Neural progenitor cell (in vitro differentiated cells): Measurements from ENCODE around the gene SAMD4A. TPM values are rescaled to one million over a fixed set of nuclear protein-coding genes. Genes with fewer than 3 reads are reported as not detected.

Source experiments
- DNase-seq: peaks from one replicate; pipeline ENCODE4 v3.0.0-alpha.2; 2016; ENCODE audit warnings: low spot score
- H2AFZ ChIP-seq: fragments of 200-600 bp; sonication (generic); replicated peaks from 2 replicates; pipeline ENCODE4 v1.6.1; 2016; ENCODE audit warnings: antibody characterized with exemption
- H3F3A ChIP-seq: fragments of 200-600 bp; sonication (generic); 2 replicates; pipeline ENCODE4 v1.6.1; 2016; ENCODE audit warnings: antibody characterized with exemption, low read depth
- H3K27ac ChIP-seq: fragments of 200-600 bp; sonication (generic); 2 replicates; pipeline ENCODE4 v1.5.1; 2016; ENCODE audit warnings: mild to moderate bottlenecking
- H3K27me3 ChIP-seq: fragments of 200-600 bp; sonication (generic); 2 replicates; pipeline ENCODE4 v1.6.1; 2016; ENCODE audit warnings: mild to moderate bottlenecking, moderate library complexity
- H3K36me3 ChIP-seq: fragments of 200-600 bp; sonication (generic); 2 replicates; pipeline ENCODE4 v1.5.1; 2016
- H3K4me1 ChIP-seq: fragments of 200-600 bp; sonication (generic); 2 replicates; pipeline ENCODE4 v1.6.1; 2016; ENCODE audit warnings: mixed run types
- H3K4me2 ChIP-seq: fragments of 200-600 bp; sonication (generic); 2 replicates; pipeline ENCODE4 v1.6.1; 2016
- H3K4me3 ChIP-seq: fragments of 200-600 bp; sonication (generic); 2 replicates; pipeline ENCODE4 v1.5.1; 2016
- H3K79me2 ChIP-seq: fragments of 200-600 bp; sonication (generic); 2 replicates; pipeline ENCODE4 v1.6.1; 2016; ENCODE audit warnings: low read depth
- H3K9ac ChIP-seq: fragments of 200-600 bp; sonication (generic); 2 replicates; pipeline ENCODE4 v1.6.1; 2016
- H3K9me3 ChIP-seq: fragments of 200-600 bp; sonication (generic); 2 replicates; pipeline ENCODE4 v1.5.1; 2016; ENCODE audit warnings: low read depth
- H4K20me1 ChIP-seq: fragments of 200-600 bp; sonication (generic); 2 replicates; pipeline ENCODE4 v1.6.1; 2016; ENCODE audit warnings: low read depth
- H3K27ac Mint-ChIP-seq: 3 replicates; pipeline ENCODE4 v1.8.0; 2021; ENCODE audit warnings: mixed read lengths
- H3K27me3 Mint-ChIP-seq: 2 replicates; pipeline ENCODE4 v1.8.0; 2022; ENCODE audit warnings: low read depth, mild to moderate bottlenecking, inconsistent platforms, moderate library complexity, mixed read lengths; ENCODE audit not compliant: insufficient read depth
- H3K36me3 Mint-ChIP-seq: 3 replicates; pipeline ENCODE4 v1.8.0; 2021; ENCODE audit warnings: mixed read lengths
- H3K4me1 Mint-ChIP-seq: 3 replicates; pipeline ENCODE4 v1.8.0; 2021; ENCODE audit warnings: mixed read lengths
- H3K4me3 Mint-ChIP-seq: 3 replicates; pipeline ENCODE4 v1.8.0; 2021; ENCODE audit warnings: mild to moderate bottlenecking, moderate library complexity, mixed read lengths
- H3K9me3 Mint-ChIP-seq: 3 replicates; pipeline ENCODE4 v1.8.0; 2020; ENCODE audit warnings: mixed read lengths
- CTCF ChIP-seq: fragments of 200-600 bp; sonication (generic); IDR thresholded peaks from 2 replicates; pipeline ENCODE4 v1.5.1; 2017; ENCODE audit warnings: antibody characterized with exemption, mild to moderate bottlenecking
- EZH2 ChIP-seq: fragments of 200-600 bp; sonication (generic); IDR thresholded peaks from 2 replicates; pipeline ENCODE4 v1.6.1; 2017; ENCODE audit warnings: antibody characterized with exemption, mild to moderate bottlenecking, moderate library complexity
- EZH2phosphoT487 ChIP-seq: fragments of 200-600 bp; sonication (generic); IDR thresholded peaks from 2 replicates; pipeline ENCODE4 v1.6.1; 2017; ENCODE audit warnings: antibody characterized with exemption
- total RNA-seq: library from RNA; depleted of rRNA; stranded (reverse); fragments of >200 nt; gene quantifications from 2 replicates; pipeline ENCODE4 v1.2.3, GENCODE V29; 2015; ENCODE audit warnings: low replicate concordance

The SAMD4A gene
- total RNA-seq, 1 donor from 2014 or later = 4.3 TPM

DNA sequence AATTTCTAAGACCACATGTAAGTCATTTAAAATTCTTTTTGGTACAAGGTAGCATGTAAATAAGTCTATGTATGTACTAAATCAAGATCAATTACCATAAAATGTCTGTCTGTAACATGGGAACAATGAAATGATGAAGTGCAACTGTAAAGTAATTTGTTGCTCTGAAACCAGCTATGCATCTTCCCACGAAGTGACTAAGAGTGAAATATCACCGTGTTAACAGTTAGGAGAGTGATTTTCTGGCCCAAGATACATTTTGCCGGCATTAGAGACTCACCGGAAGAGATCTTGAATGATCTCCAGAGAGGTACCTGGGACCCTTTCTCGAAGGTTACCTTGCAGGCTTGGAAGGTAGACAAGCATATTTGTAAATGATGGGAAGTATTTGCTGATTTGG, 105.8 kb downstream of the SAMD4A start:
- no peak overlapping the region for H3K27ac ChIP-seq
- H4K20me1 ChIP-seq = no peaks in the 10 kb centered on the region
- no peak for TF ChIP-seq CTCF
- TF ChIP-seq EZH2phosphoT487 = no peak
- no peak for TF ChIP-seq EZH2
- no peaks in the 10 kb centered on the region for H3K27me3 ChIP-seq
- no peaks in the 10 kb centered on the region for H3K9me3 ChIP-seq
- Mint-ChIP-seq H3K4me3 (no peak overlapping the region), H3K27me3 (peaks cover 5% of the 10 kb centered on the region), H3K4me1 (peaks cover 75% of the 10 kb centered on the region), H3K27ac (no peak overlapping the region), H3K36me3 (peaks cover 4% of the 10 kb centered on the region), H3K9me3 (no peaks in the 10 kb centered on the region)
- H3K4me3 ChIP-seq = no peak overlapping the region
- no peaks in the 10 kb centered on the region for H3K79me2 ChIP-seq
- no peaks in the 10 kb centered on the region for H3F3A ChIP-seq
- no peaks in the 10 kb centered on the region for H3K36me3 ChIP-seq
- H2AFZ ChIP-seq = no peak overlapping the region
- no peak for DNase-seq
- H3K9ac ChIP-seq = no peak overlapping the region
- H3K4me2 ChIP-seq = no peak overlapping the region
- H3K4me1 ChIP-seq = peaks cover 31% of the 10 kb centered on the region

DNA sequence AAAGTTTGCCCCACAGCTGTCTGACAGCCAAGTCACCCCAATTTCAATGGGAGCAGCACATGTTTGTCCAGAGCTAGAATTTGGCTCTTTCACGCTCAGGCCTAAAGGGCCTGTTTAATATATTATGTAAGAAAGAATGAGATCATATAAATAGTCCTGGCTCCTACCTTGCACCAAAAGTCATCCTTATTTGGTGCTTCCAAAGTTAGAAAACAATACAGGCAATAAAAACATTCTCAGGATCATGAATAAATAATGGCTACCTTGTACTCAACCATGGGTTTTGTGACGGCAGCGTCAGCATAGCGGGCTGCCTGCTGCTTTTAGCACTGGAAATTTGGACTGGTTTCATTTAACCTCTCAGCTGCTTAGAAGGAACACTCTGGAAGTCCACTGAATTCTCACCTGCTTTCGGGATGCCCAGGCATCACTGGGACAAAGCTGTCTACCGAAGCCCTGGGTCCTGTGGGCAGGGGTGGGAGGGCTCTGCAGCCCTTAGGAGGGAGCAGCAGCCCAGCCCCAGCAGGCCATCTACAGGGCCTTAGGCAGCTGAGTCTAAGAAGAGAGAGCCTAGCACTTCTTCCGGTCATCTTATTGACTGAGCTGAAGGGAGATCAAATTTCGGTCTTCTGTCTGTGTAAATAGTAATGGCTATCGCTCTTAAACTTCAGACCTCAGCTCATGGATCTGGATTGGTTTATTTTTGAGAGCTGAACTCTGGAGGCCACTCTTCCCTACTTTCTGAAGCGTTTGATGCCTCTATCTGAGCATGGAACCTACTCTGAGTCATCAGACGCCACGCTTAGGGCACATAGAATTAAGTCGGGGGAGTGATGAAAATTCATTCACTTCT, 106.5 kb downstream of the SAMD4A start:
- no peaks in the 10 kb centered on the region for H3K79me2 ChIP-seq
- H4K20me1 ChIP-seq = no peaks in the 10 kb centered on the region
- H3K4me2 ChIP-seq = no peak overlapping the region
- H3K4me1 Mint-ChIP-seq = peaks cover 77% of the 10 kb centered on the region
- no peak for DNase-seq
- no peaks in the 10 kb centered on the region for H3F3A ChIP-seq
- H3K27me3 ChIP-seq = no peaks in the 10 kb centered on the region
- no peaks in the 10 kb centered on the region for H3K36me3 Mint-ChIP-seq
- no peaks in the 10 kb centered on the region for H3K9me3 ChIP-seq
- no peak overlapping the region for H3K9ac ChIP-seq
- H3K4me3 ChIP-seq = no peak overlapping the region
- H3K9me3 Mint-ChIP-seq = no peaks in the 10 kb centered on the region
- TF ChIP-seq EZH2 (no peak), EZH2phosphoT487 (no peak), CTCF (no peak)
- H3K27ac ChIP-seq = no peak overlapping the region
- peak overlapping the region; percentile 11 for H3K4me3 Mint-ChIP-seq
- no peak overlapping the region for H2AFZ ChIP-seq
- H3K36me3 ChIP-seq = no peaks in the 10 kb centered on the region
- peaks cover 5% of the 10 kb centered on the region for H3K27me3 Mint-ChIP-seq
- peak overlapping the region; percentile 72 for H3K27ac Mint-ChIP-seq
- H3K4me1 ChIP-seq = peaks cover 34% of the 10 kb centered on the region

DNA sequence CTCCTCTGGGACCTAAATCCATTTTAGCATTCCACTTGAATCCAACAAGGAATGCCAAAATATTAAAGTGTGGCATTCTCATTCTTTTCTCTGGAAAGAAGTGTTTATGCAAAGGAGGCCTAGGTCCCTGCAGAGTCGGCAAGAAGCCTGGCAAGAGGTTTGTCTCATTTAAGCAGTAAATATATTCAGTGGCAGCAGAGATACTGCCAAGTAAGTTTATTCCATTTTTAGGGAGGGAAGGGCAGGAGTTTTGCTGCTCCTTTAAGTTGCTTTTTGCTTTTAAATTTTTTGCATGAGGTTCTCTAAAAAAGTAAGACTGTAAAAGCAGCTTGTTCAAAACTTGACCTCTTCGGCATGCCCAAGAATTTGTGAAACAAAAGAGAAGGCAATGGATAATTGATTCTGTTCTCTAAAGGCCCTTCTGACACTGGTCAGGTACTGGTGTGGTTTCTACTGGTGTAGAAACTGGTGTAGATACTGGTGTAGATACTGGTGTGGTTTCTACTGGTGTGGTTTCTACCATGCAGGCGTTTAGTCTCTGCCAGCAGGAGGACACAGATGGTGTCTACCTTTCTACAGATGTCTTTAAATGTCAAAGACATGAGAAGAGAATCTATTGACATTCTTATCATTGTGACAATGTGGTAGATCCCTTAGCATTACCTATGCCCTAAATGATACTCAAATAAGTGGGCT, 107.3 kb downstream of the SAMD4A start:
- Histone ChIP-seq H3K4me1 (peaks cover 34% of the 10 kb centered on the region), H3K79me2 (no peaks in the 10 kb centered on the region), H4K20me1 (no peaks in the 10 kb centered on the region), H3K4me2 (no peak overlapping the region), H3K9me3 (no peaks in the 10 kb centered on the region), H3K36me3 (no peaks in the 10 kb centered on the region), H3K27ac (no peak overlapping the region), H3K4me3 (no peak overlapping the region), H2AFZ (no peak overlapping the region), H3K27me3 (no peaks in the 10 kb centered on the region), H3F3A (no peaks in the 10 kb centered on the region), H3K9ac (no peak overlapping the region)
- TF ChIP-seq CTCF (no peak), EZH2phosphoT487 (no peak), EZH2 (no peak)
- Mint-ChIP-seq H3K36me3 (no peaks in the 10 kb centered on the region), H3K27me3 (peaks cover 5% of the 10 kb centered on the region), H3K4me1 (peaks cover 81% of the 10 kb centered on the region), H3K4me3 (no peak overlapping the region), H3K9me3 (no peaks in the 10 kb centered on the region), H3K27ac (no peak overlapping the region)
- no peak for DNase-seq
